HepG2 (cell line): ENCODE data around the gene PTPRE. TPM values are rescaled to one million over a fixed set of nuclear protein-coding genes. Genes with fewer than 3 reads are reported as not detected.

Experiments
- ATAC-seq: fragments of 200-7000 bp; cut with Tn5 transposase; 3 replicates; pipeline ENCODE4 v1.9.1; 2020; ENCODE audit warnings: mild to moderate bottlenecking, moderate library complexity
- BruUV-seq: library from RNA; stranded (reverse); fragments of 400-500 nt; replicated peaks from 2 replicates; lab custom pipeline; 2021; lab: Mats Ljungman, UMichigan
- CTCF ChIA-PET: fragments of 300-600 bp; formaldehyde crosslinking; extraction: SDS; loops from one replicate; lab custom pipeline; 2021; ENCODE audit warnings: low total read pairs, inconsistent platforms, low intra/inter-chr PET ratio; lab: Yijun Ruan, JAX
- POLR2A ChIA-PET: fragments of 350-600 bp; sonication (Branson Sonifier 250); formaldehyde crosslinking; loops from one replicate; lab custom pipeline; 2020; ENCODE audit warnings: antibody characterized with exemption, inconsistent platforms; lab: Yijun Ruan, JAX
- DNase-seq: peaks from one replicate; pipeline ENCODE4 v3.0.0-alpha.2; 2015; ENCODE audit warnings: low spot score
- FAIRE-seq: peaks from 3 replicates; lab custom pipeline; 2011; peaks lifted over from hg19 to GRCh38; lab: Jason Lieb, UNC
- H2AFZ ChIP-seq: one replicate; pipeline ENCODE4 v1.6.1; 2011; ENCODE audit warnings: low read length, inconsistent platforms
- H3K27ac ChIP-seq: fragments of 300-600 bp; 3 replicates; pipeline ENCODE4 v1.8.0; 2011; ENCODE audit warnings: mixed run types, mild to moderate bottlenecking, mixed read lengths, low read length, inconsistent platforms; ENCODE audit not compliant: insufficient read depth; ENCODE audit errors: extremely low read length
- H3K27me3 ChIP-seq, 2 experiments: fragments of 200-600 bp in 1 of 2; 2 replicates in 1 of 2; 3 replicates in 1 of 2; pipeline versions ENCODE4 v1.6.0 to v1.8.0; 2011; ENCODE audit warnings: low read length in 2 of 2, mild to moderate bottlenecking in 2 of 2, moderate library complexity in 2 of 2, inconsistent platforms in 1 of 2; ENCODE audit not compliant: insufficient read depth in 2 of 2, control insufficient read depth in 1 of 2
- H3K36me3 ChIP-seq, 2 experiments: fragments of 200-600 bp in 1 of 2; replicated peaks in 1 of 2; 2 replicates in 1 of 2; 3 replicates in 1 of 2; pipeline versions ENCODE4 v1.5.1 to v1.8.0; 2011; ENCODE audit warnings: low read length in 2 of 2, inconsistent platforms in 1 of 2; ENCODE audit not compliant: insufficient read depth in 2 of 2, control insufficient read depth in 1 of 2
- H3K4me1 ChIP-seq: 2 replicates; pipeline ENCODE4 v1.5.1; 2012; ENCODE audit warnings: low read length, inconsistent platforms; ENCODE audit not compliant: insufficient read depth
- H3K4me2 ChIP-seq: 2 replicates; pipeline ENCODE4 v1.6.0; 2011; ENCODE audit warnings: low read depth, low read length, inconsistent platforms
- H3K4me3 ChIP-seq, 3 experiments: fragments of 200-600 bp in 1 of 3; sonication (generic), shearing (Covaris generic) in 1 of 3; replicated peaks in 1 of 3; 2 replicates each; pipeline ENCODE4 v1.5.1; 2011 to 2016; ENCODE audit warnings: low read length in 3 of 3, inconsistent platforms in 2 of 3, low read depth in 2 of 3, mild to moderate bottlenecking in 2 of 3, control low read depth in 1 of 3, mixed read lengths in 1 of 3; ENCODE audit not compliant: insufficient read depth in 1 of 3
- H3K79me2 ChIP-seq: one replicate; pipeline ENCODE4 v1.6.1; 2011; ENCODE audit warnings: low read length, inconsistent platforms; ENCODE audit not compliant: insufficient read depth
- H3K9ac ChIP-seq: 2 replicates; pipeline ENCODE4 v1.6.0; 2011; ENCODE audit warnings: mild to moderate bottlenecking, low read depth, low read length, inconsistent platforms; ENCODE audit not compliant: insufficient read depth
- H3K9me3 ChIP-seq: 2 replicates; pipeline ENCODE4 v1.5.1; 2012; ENCODE audit warnings: mild to moderate bottlenecking, low read length
- H4K20me1 ChIP-seq: 2 replicates; pipeline ENCODE4 v1.6.0; 2011; ENCODE audit warnings: inconsistent platforms, mild to moderate bottlenecking, low read length, moderate library complexity; ENCODE audit not compliant: insufficient read depth
- PRDM15 ChIP-seq: sonication (generic); formaldehyde crosslinking; IDR thresholded peaks from 2 replicates; pipeline ENCODE4 v1.4.0; 2020; ENCODE audit warnings: missing genetic modification reagents
- REXO4 ChIP-seq: sonication (generic); formaldehyde crosslinking; IDR thresholded peaks from 2 replicates; pipeline ENCODE4 v1.8.0; 2022; ENCODE audit warnings: missing genetic modification reagents, mild to moderate bottlenecking, borderline replicate concordance
- WGBS: methylation state at CpG from one replicate; pipeline ENCODE4 v1.1.6; 2017; ENCODE audit warnings: low lambda C conversion rate; 5-methylcytosine and 5-hydroxymethylcytosine counted together
- in situ Hi-C: cut with HindIII; loops from 2 replicates; pipeline ENCODE4 v1.10.0; 2017; ENCODE audit warnings: low pct_unique_long_range_greater_than_20kb; ENCODE audit not compliant: extremely low pct_ligation_motif_present
- intact Hi-C: fragments of 100-400 bp; cut with micrococcal nuclease; formaldehyde crosslinking; loops from one replicate; pipeline ENCODE4 v1.10.0; 2022; ENCODE audit not compliant: unreplicated experiment
- polyA plus RNA-seq, 8 experiments: library from polyadenylated mRNA; depleted of rRNA in 3 of 8; stranded (reverse) in 7 of 8; unstranded in 1 of 8; fragments of >200 nt; fragmentation: Illumina TruSeq in 4 of 8; extraction: Trizol in 4 of 8; gene quantifications; 2 replicates each; pipeline versions ENCODE4 v1.2.1 to v1.2.3, GENCODE V29; 2011 to 2016; ENCODE audit warnings: low read depth in 4 of 8, missing spikeins in 1 of 8, mixed read lengths in 1 of 8; ENCODE audit not compliant: insufficient read depth in 1 of 8
- total RNA-seq, 5 experiments: library from RNA; depleted of rRNA; stranded (reverse); fragments of >200 nt; fragmentation: Illumina TruSeq; extraction: Trizol; gene quantifications; 2 replicates each; pipeline ENCODE4 v1.2.3, GENCODE V29; 2016; ENCODE audit warnings: low read depth in 1 of 5

Gene PTPRE
- total and polyA plus RNA-seq, 2 of the 13 experiments (the other 11 are each of a cell fraction or from before 2014, with no cell fraction given): 0.01 to 0.02 TPM

- no peaks in the 10 kb centered on the region for H3K4me1 ChIP-seq
- DNase-seq: no peak
- no peaks in the 10 kb centered on the region for H3K9me3 ChIP-seq
- no peaks in the 10 kb centered on the region for H3K36me3 ChIP-seq
- no peak overlapping the region for H3K4me3 ChIP-seq
- WGBS: 26% methylated on average over 14 of the region's 19 CpGs
- H3K9ac ChIP-seq: no peak overlapping the region
- no peaks in the 10 kb centered on the region for H4K20me1 ChIP-seq
- intact Hi-C loops (no loop called here), in situ Hi-C loops (loop anchor here (25.0 kb wide), 1 partner anchor 310 kb away; no protein-coding TSS in a partner anchor)
- POLR2A ChIA-PET: no interaction called here
- peaks cover 0 to 52% of the 10 kb centered on the region in 2 experiments; a peak in 4 of 5 replicates for H3K27me3 ChIP-seq
- H3K79me2 ChIP-seq: no peaks in the 10 kb centered on the region
- no peak for TF ChIP-seq REXO4
- peak; percentile 94 for TF ChIP-seq PRDM15
- FAIRE-seq: no peak
- H3K27ac ChIP-seq: no peak overlapping the region
- H3K4me2 ChIP-seq: no peak overlapping the region
- no peak for ATAC-seq
- CTCF ChIA-PET: no interaction called here
- no TSS peak for BruUV-seq
- H2AFZ ChIP-seq: no peak overlapping the region
Measured at GRCh38 chr10:128022261-128023196, 115.6 kb downstream of the PTPRE start.
